ENCODE data around the gene GFPT2.
A peak's percentile ranks its signal among the peaks of the same experiment; 100 is the strongest.
"Not testable (repeated sequence)": the region's sequence is repeated elsewhere in the genome, so short reads cannot be mapped to it uniquely, and the experiment has no call there.

Gene GFPT2

GRCh38 chr5:180303226-180304015 lies 49.7 kb downstream of the GFPT2 start:
- DNase-seq: no peak

- no peak for DNase-seq
These were observed 50.9 kb downstream of the GFPT2 start for GRCh38 chr5:180302256-180302655.

GRCh38 chr5:180301253-180301652 lies 51.9 kb downstream of the GFPT2 start:
- no peak for DNase-seq

GRCh38 chr5:180299526-180299925 lies 53.6 kb downstream of the GFPT2 start:
- DNase-seq: no peak

- DNase-seq: not testable (repeated sequence)
These were observed 54.1 kb downstream of the GFPT2 start for GRCh38 chr5:180299014-180299413.

- no peak for DNase-seq
These were observed 55.4 kb downstream of the GFPT2 start for GRCh38 chr5:180297587-180298282.

GRCh38 chr5:180296771-180297170 lies 56.4 kb downstream of the GFPT2 start:
- DNase-seq: no peak

GRCh38 chr5:180294913-180295555 lies 58.1 kb downstream of the GFPT2 start:
- DNase-seq: no peak

- no peak for DNase-seq
These were observed 58.7 kb downstream of the GFPT2 start for GRCh38 chr5:180294411-180294810.

GRCh38 chr5:180291943-180292831 lies 60.9 kb downstream of the GFPT2 start, which contains the start of gene MAPK9:
Gene MAPK9, minus strand, starts transcription at chr5:180292083. Its CDS starts 11,522 bp downstream, at chr5:180280561.
- peak; percentile 44 to 53 for DNase-seq

- DNase-seq: peak in 1 of 2 experiments; percentile 53
These were observed 61.7 kb downstream of the GFPT2 start for GRCh38 chr5:180291234-180291940.

- DNase-seq: no peak
These were observed 62.4 kb downstream of the GFPT2 start for GRCh38 chr5:180290568-180291233.

- no peak for DNase-seq
These were observed 63.2 kb downstream of the GFPT2 start for GRCh38 chr5:180289966-180290365.

- DNase-seq: no peak
These were observed 63.7 kb downstream of the GFPT2 start for GRCh38 chr5:180289433-180289832.

- DNase-seq: no peak
These were observed 65.3 kb downstream of the GFPT2 start for GRCh38 chr5:180287868-180288267.

GRCh38 chr5:180287404-180287803 lies 65.7 kb downstream of the GFPT2 start:
- no peak for DNase-seq

- DNase-seq: peak in 1 of 2 experiments; percentile 15
These were observed 69.0 kb downstream of the GFPT2 start for GRCh38 chr5:180284149-180284548.

GRCh38 chr5:180283026-180283615 lies 70.0 kb downstream of the GFPT2 start:
- DNase-seq: no peak

GRCh38 chr5:180282281-180282680 lies 70.9 kb downstream of the GFPT2 start:
- no peak for DNase-seq

GRCh38 chr5:180281706-180282105 lies 71.4 kb downstream of the GFPT2 start:
- DNase-seq: no peak

- DNase-seq: no peak
These were observed 78.4 kb downstream of the GFPT2 start for GRCh38 chr5:180274695-180275094.
